SU-DHL-6 (cell line): Measurements from ENCODE around the gene BCAS1.
A peak's percentile ranks its signal among the peaks of the same experiment; 100 is the strongest.

Source experiments
- H2AFZ ChIP-seq: fragments of 200-600 bp; sonication (generic); 2 replicates; pipeline ENCODE4 v1.6.1; 2014; ENCODE audit warnings: low read depth, mild to moderate bottlenecking, moderate library complexity, mixed read lengths, antibody characterized with exemption, low read length; ENCODE audit not compliant: severe bottlenecking
- H3F3A ChIP-seq: fragments of 200-600 bp; shearing (Covaris generic); 2 replicates; pipeline ENCODE4 v1.6.0; 2016; ENCODE audit warnings: antibody characterized with exemption, mild to moderate bottlenecking; ENCODE audit not compliant: insufficient read depth
- H3K27ac ChIP-seq: fragments of 200-600 bp; sonication (generic); 2 replicates; pipeline ENCODE4 v1.5.1; 2016; ENCODE audit warnings: low read depth, mild to moderate bottlenecking, low read length, moderate library complexity, mixed read lengths
- H3K27me3 ChIP-seq: fragments of 200-600 bp; sonication (generic), shearing (Covaris generic); 2 replicates; pipeline ENCODE4 v1.6.0; 2014; ENCODE audit warnings: mild to moderate bottlenecking, low read length
- H3K36me3 ChIP-seq: fragments of 200-600 bp; sonication (generic); 2 replicates; pipeline ENCODE4 v1.6.1; 2014; ENCODE audit warnings: mild to moderate bottlenecking, low read length, mixed read lengths
- H3K4me2 ChIP-seq: fragments of 300-600, 200-600 bp; shearing (Covaris generic), sonication (generic); 2 replicates; pipeline ENCODE4 v1.6.0; 2014; ENCODE audit warnings: low read length, low read depth, mild to moderate bottlenecking; ENCODE audit not compliant: poor library complexity, severe bottlenecking
- H3K4me3 ChIP-seq: fragments of 200-600 bp; sonication (generic); 2 replicates; pipeline ENCODE4 v1.5.1; 2014; ENCODE audit warnings: antibody characterized with exemption, low read length, mild to moderate bottlenecking, mixed read lengths; ENCODE audit not compliant: insufficient read depth, poor library complexity, severe bottlenecking
- H3K79me2 ChIP-seq: fragments of 200-600 bp; sonication (generic); 2 replicates; pipeline ENCODE4 v1.6.1; 2014; ENCODE audit warnings: mild to moderate bottlenecking, low read length, moderate library complexity; ENCODE audit not compliant: insufficient read depth
- H3K9ac ChIP-seq: fragments of 200-600 bp; sonication (generic); 2 replicates; pipeline ENCODE4 v1.7.0; 2014; ENCODE audit warnings: mild to moderate bottlenecking, low read length
- H3K9me2 ChIP-seq: fragments of 200-600 bp; sonication (generic); replicated peaks from 2 replicates; pipeline ENCODE4 v1.6.1; 2014; ENCODE audit warnings: low read length; ENCODE audit not compliant: insufficient read depth
- H3K9me3 ChIP-seq: fragments of 200-600 bp; sonication (generic); 2 replicates; pipeline ENCODE4 v1.6.1; 2014; ENCODE audit warnings: low read length, mixed read lengths; ENCODE audit not compliant: insufficient read depth
- H4K20me1 ChIP-seq: fragments of 200-600 bp; sonication (generic); 2 replicates; pipeline ENCODE4 v1.6.1; 2014; ENCODE audit warnings: low read depth, mild to moderate bottlenecking, antibody characterized with exemption, low read length, moderate library complexity, mixed read lengths
- CTCF ChIP-seq: fragments of 200-600 bp; sonication (generic); IDR thresholded peaks from one replicate; pipeline ENCODE4 v1.5.1; 2017; ENCODE audit warnings: antibody characterized with exemption, mild to moderate bottlenecking, low read length, moderate library complexity; ENCODE audit not compliant: insufficient read depth, poor library complexity, severe bottlenecking
- EZH2phosphoT487 ChIP-seq: fragments of 200-600 bp; sonication (generic), shearing (Covaris generic); conservative IDR thresholded peaks from 2 replicates; pipeline ENCODE4 v1.6.1; 2018; ENCODE audit warnings: mild to moderate bottlenecking, antibody characterized with exemption, low read length, moderate library complexity, mixed read lengths

BCAS1 gene

GRCh38 chr20:53929399-53929798, 141.0 kb downstream of the BCAS1 start:
- Histone ChIP-seq H3K4me3 (no peak overlapping the region), H3K4me2 (no peak overlapping the region), H3K9me2 (no peaks in the 10 kb centered on the region), H3K79me2 (no peaks in the 10 kb centered on the region), H3K27ac (no peak overlapping the region), H3K9ac (no peak overlapping the region), H3K9me3 (no peaks in the 10 kb centered on the region), H2AFZ (no peak overlapping the region), H3F3A (no peaks in the 10 kb centered on the region; the same call in 1 of the 2 replicates), H3K27me3 (no peaks in the 10 kb centered on the region), H4K20me1 (no peaks in the 10 kb centered on the region), H3K36me3 (no peaks in the 10 kb centered on the region)
- TF ChIP-seq CTCF, result no peak
- TF ChIP-seq EZH2phosphoT487, result no peak

- TF ChIP-seq CTCF, result no peak
- TF ChIP-seq EZH2phosphoT487, result no peak
- Histone ChIP-seq H3F3A (peaks cover 2% of the 10 kb centered on the region; the same call in 1 of the 2 replicates), H3K9me3 (no peaks in the 10 kb centered on the region), H3K9ac (no peak overlapping the region), H3K4me2 (no peak overlapping the region), H3K9me2 (no peaks in the 10 kb centered on the region), H4K20me1 (no peaks in the 10 kb centered on the region), H3K36me3 (no peaks in the 10 kb centered on the region), H3K4me3 (no peak overlapping the region), H3K27me3 (no peaks in the 10 kb centered on the region), H3K27ac (no peak overlapping the region), H2AFZ (no peak overlapping the region), H3K79me2 (no peaks in the 10 kb centered on the region)
These were observed 142.4 kb downstream of the BCAS1 start for GRCh38 chr20:53927990-53928389.

- H3K9ac ChIP-seq, result no peak overlapping the region
- peaks cover 3% of the 10 kb centered on the region; the same call in 1 of the 2 replicates for H3F3A ChIP-seq
- no peaks in the 10 kb centered on the region for H3K27me3 ChIP-seq
- H3K9me3 ChIP-seq, result no peaks in the 10 kb centered on the region
- H3K9me2 ChIP-seq, result no peaks in the 10 kb centered on the region
- no peaks in the 10 kb centered on the region for H3K36me3 ChIP-seq
- H3K4me3 ChIP-seq, result no peak overlapping the region
- H4K20me1 ChIP-seq, result no peaks in the 10 kb centered on the region
- H3K4me2 ChIP-seq, result peak overlapping the region; percentile 26
- H3K27ac ChIP-seq, result no peak overlapping the region
- TF ChIP-seq CTCF (no peak), EZH2phosphoT487 (no peak)
- H2AFZ ChIP-seq, result peak overlapping the region; percentile 0
- H3K79me2 ChIP-seq, result no peaks in the 10 kb centered on the region
These were observed 143.9 kb downstream of the BCAS1 start for GRCh38 chr20:53926428-53927028.
